ENCODE data around the gene PHACTR2. TPM values are rescaled to one million over a fixed set of nuclear protein-coding genes. Genes with fewer than 3 reads are reported as not detected.
"Not testable (repeated sequence)": the region's sequence is repeated elsewhere in the genome, so short reads cannot be mapped to it uniquely, and the experiment has no call there.

PHACTR2 gene
- total and polyA plus RNA-seq, 4 donors = 11.0 to 119 (median 43.8) TPM

DNA sequence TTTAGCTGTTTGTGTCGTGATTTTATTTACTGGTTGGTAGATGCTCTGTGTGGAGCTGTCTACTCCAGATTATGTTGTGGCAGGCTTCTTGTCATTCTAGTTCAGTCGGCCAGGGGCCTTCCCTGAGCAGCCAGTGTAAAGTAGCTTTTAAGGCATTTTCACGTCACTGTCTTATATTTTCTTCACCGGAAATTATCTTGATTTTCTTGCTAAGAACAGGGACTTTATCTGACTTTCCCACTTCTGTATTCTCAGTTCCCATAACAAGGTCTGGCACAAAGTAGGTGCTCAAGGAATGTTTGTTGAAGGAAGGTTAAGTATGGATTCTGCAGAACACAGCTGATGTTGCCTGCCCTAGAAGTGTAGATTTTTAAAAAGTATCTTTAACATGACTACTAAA is 166.2 kb downstream of the PHACTR2 start:
- ATAC-seq (ENCODE audit: insufficient read depth, low FRiP score) (no peak), DNase-seq (peak in 1 of 3 donors; percentile 11)
- H3K27me3 ChIP-seq (ENCODE audit: control insufficient read depth in 3 of 3, insufficient read depth in 3 of 3, low read length in 2 of 3) = no peaks in the 10 kb centered on the region
- peak overlapping the region; percentile 98 for H3K4me3 ChIP-seq
- peak overlapping the region; percentile 91 to 99 for H3K9ac ChIP-seq (ENCODE audit: insufficient read depth in 1 of 2, low read length in 2 of 2)
- TF ChIP-seq, protein P1, sequence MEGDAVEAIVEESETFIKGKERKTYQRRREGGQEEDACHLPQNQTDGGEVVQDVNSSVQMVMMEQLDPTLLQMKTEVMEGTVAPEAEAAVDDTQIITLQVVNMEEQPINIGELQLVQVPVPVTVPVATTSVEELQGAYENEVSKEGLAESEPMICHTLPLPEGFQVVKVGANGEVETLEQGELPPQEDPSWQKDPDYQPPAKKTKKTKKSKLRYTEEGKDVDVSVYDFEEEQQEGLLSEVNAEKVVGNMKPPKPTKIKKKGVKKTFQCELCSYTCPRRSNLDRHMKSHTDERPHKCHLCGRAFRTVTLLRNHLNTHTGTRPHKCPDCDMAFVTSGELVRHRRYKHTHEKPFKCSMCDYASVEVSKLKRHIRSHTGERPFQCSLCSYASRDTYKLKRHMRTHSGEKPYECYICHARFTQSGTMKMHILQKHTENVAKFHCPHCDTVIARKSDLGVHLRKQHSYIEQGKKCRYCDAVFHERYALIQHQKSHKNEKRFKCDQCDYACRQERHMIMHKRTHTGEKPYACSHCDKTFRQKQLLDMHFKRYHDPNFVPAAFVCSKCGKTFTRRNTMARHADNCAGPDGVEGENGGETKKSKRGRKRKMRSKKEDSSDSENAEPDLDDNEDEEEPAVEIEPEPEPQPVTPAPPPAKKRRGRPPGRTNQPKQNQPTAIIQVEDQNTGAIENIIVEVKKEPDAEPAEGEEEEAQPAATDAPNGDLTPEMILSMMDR (IDR thresholded peaks at IDR 0.05; ENCODE audit: control extremely low read depth, extremely low read depth) = no peak
- peaks cover 0 to 13% (median 2%) of the 10 kb centered on the region in 5 donors for H3K4me1 ChIP-seq (ENCODE audit: control insufficient read depth in 5 of 5, insufficient read depth in 5 of 5, low read length in 5 of 5)
- H3K27ac ChIP-seq (ENCODE audit: low read depth in 1 of 2, low read length in 1 of 2) = peak overlapping the region in 1 of 2 donors; percentile 99
- peaks cover 0 to 1% (median 0%) of the 10 kb centered on the region in 4 donors for H3K9me3 ChIP-seq (ENCODE audit: control insufficient read depth in 4 of 4, insufficient read depth in 3 of 4, low read length in 3 of 4)
- 11 to 14% methylated on average over 4 of the region's 4 CpGs for WGBS, 2 donors
- peaks cover 13 to 35% (median 30%) of the 10 kb centered on the region in 4 donors for H3K36me3 ChIP-seq (ENCODE audit: control insufficient read depth in 4 of 4, insufficient read depth in 4 of 4, low read length in 4 of 4)

DNA sequence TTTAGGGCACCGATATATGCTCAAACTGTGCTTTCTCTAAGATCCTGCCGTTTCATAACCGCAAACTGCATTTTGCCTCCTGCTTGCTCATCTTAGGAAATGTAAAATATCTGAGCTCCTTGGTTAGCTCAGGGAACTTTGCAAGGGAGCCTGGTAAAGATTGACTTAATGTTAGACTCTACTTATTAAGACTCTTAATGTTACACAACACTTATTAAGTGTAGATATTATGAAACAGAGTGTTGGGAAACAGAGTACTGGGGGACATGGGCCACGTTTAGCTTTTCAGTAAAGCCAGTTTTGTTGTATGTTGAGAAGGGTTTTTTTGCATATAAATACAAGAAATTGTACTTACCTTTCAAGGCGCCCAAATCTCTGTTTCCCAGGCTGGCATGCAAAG is 167.3 kb downstream of the PHACTR2 start:
- 37 to 56% methylated on average over 5 of the region's 5 CpGs for WGBS, 2 donors
- TF ChIP-seq, protein P1 (IDR thresholded peaks at IDR 0.05; ENCODE audit: control extremely low read depth, extremely low read depth) = no peak
- H3K27me3 ChIP-seq (ENCODE audit: control insufficient read depth in 3 of 3, insufficient read depth in 3 of 3, low read length in 2 of 3) = no peaks in the 10 kb centered on the region
- H3K4me3 ChIP-seq = no peak overlapping the region
- DNase-seq (peak in 1 of 3 donors; percentile 34), ATAC-seq (ENCODE audit: insufficient read depth, low FRiP score) (no peak)
- H3K9me3 ChIP-seq (ENCODE audit: control insufficient read depth in 4 of 4, insufficient read depth in 3 of 4, low read length in 3 of 4) = peaks cover 0 to 1% (median 0%) of the 10 kb centered on the region in 4 donors
- H3K4me1 ChIP-seq (ENCODE audit: control insufficient read depth in 5 of 5, insufficient read depth in 5 of 5, low read length in 5 of 5) = peaks cover 0 to 13% (median 2%) of the 10 kb centered on the region in 5 donors
- H3K9ac ChIP-seq (ENCODE audit: insufficient read depth in 1 of 2, low read length in 2 of 2) = no peak overlapping the region
- H3K36me3 ChIP-seq (ENCODE audit: control insufficient read depth in 4 of 4, insufficient read depth in 4 of 4, low read length in 4 of 4) = peaks cover 16 to 43% (median 38%) of the 10 kb centered on the region in 4 donors
- no peak overlapping the region for H3K27ac ChIP-seq (ENCODE audit: low read depth in 1 of 2, low read length in 1 of 2)

DNA sequence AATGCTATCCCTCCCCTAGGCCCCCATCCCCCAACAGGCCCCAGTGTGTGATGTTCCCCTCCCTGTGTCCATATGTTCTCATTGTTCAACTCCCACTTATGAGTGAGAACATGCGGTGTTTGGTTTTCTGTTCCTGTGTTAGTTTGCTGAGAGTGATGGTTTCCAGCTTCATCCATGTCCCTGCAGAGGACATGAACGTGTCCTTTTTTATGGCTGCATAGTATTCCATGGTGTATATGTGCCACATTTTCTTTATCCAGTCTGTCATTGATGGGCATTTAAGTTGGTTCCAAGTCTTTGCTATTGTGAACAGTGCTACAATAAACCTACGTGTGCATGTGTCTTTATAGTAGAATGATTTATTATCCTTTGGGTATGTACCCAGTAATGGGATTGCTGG is 173.9 kb downstream of the PHACTR2 start:
- DNase-seq; H3K4me3 ChIP-seq; H3K4me1 ChIP-seq (ENCODE audit: control insufficient read depth in 5 of 5, insufficient read depth in 5 of 5, low read length in 5 of 5); ATAC-seq (ENCODE audit: insufficient read depth, low FRiP score); H3K27me3 ChIP-seq (ENCODE audit: control insufficient read depth in 3 of 3, insufficient read depth in 3 of 3, low read length in 2 of 3); H3K9ac ChIP-seq (ENCODE audit: insufficient read depth in 1 of 2, low read length in 2 of 2); H3K9me3 ChIP-seq (ENCODE audit: control insufficient read depth in 4 of 4, insufficient read depth in 3 of 4, low read length in 3 of 4); H3K27ac ChIP-seq (ENCODE audit: low read depth in 1 of 2, low read length in 1 of 2): not testable (repeated sequence)
- 94 to 99% methylated on average over 3 of the region's 3 CpGs for WGBS, 2 donors
- H3K36me3 ChIP-seq (ENCODE audit: control insufficient read depth in 4 of 4, insufficient read depth in 4 of 4, low read length in 4 of 4) = peaks cover 17 to 59% (median 40%) of the 10 kb centered on the region in 4 donors

DNA sequence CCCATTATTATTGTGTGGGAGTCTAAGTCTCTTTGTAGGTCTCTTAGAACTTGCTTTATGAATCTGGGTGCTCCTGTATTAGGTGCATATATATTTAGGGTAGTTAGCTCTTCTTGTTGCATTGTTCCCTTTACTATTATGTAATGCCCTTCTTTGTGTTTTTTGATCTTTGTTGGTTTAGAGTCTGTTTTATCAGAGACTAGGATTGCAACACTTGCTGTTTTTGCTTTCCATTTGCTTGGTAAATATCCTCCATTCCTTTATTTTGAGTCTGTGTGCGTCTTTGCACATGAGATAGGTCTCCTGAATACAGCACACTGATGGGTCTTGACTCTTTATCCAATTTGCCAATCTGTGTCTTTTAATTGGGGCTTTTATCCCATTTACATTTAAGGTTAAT is 177.3 kb downstream of the PHACTR2 start:
- DNase-seq; ATAC-seq (ENCODE audit: insufficient read depth, low FRiP score): not testable (repeated sequence)
- 88 to 91% methylated on average over 1 of the region's 1 CpG for WGBS, 2 donors

DNA sequence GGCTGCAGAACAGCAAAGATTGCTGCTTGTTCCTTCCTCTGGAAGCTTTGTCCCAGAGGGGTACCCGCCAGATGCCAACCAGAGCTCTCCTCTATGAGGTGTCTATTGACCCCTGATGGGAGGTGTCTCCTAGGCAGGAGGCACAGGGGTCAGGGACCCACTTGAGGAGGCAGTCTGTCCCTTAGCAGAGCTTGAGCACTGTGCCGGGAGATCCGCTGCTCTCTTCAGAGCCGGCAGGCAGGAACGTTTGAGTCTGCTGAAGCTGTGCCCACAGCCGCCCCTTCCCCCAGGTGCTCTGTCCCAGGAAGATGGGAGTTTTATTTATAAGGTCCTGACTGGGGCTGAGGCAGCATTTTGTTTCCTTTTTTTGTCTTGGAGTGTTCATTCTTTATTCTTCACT is 179.0 kb downstream of the PHACTR2 start:
- H3K9ac ChIP-seq (ENCODE audit: insufficient read depth in 1 of 2, low read length in 2 of 2); H3K27ac ChIP-seq (ENCODE audit: low read depth in 1 of 2, low read length in 1 of 2); H3K4me3 ChIP-seq; H3K27me3 ChIP-seq (ENCODE audit: control insufficient read depth in 3 of 3, insufficient read depth in 3 of 3, low read length in 2 of 3); DNase-seq; ATAC-seq (ENCODE audit: insufficient read depth, low FRiP score); H3K9me3 ChIP-seq (ENCODE audit: control insufficient read depth in 4 of 4, insufficient read depth in 3 of 4, low read length in 3 of 4); H3K4me1 ChIP-seq (ENCODE audit: control insufficient read depth in 5 of 5, insufficient read depth in 5 of 5, low read length in 5 of 5): not testable (repeated sequence)
- 96 to 97% methylated on average over 6 of the region's 6 CpGs for WGBS, 2 donors
- H3K36me3 ChIP-seq (ENCODE audit: control insufficient read depth in 4 of 4, insufficient read depth in 4 of 4, low read length in 4 of 4) = peaks cover 11 to 48% (median 46%) of the 10 kb centered on the region in 4 donors

More for the DNA sequence above, 177.3 kb downstream of the PHACTR2 start:
- not testable (repeated sequence) for H3K27me3 ChIP-seq (ENCODE audit: control insufficient read depth in 3 of 3, insufficient read depth in 3 of 3, low read length in 2 of 3); H3K9ac ChIP-seq (ENCODE audit: insufficient read depth in 1 of 2, low read length in 2 of 2); H3K9me3 ChIP-seq (ENCODE audit: control insufficient read depth in 4 of 4, insufficient read depth in 3 of 4, low read length in 3 of 4); H3K27ac ChIP-seq (ENCODE audit: low read depth in 1 of 2, low read length in 1 of 2); H3K4me1 ChIP-seq (ENCODE audit: control insufficient read depth in 5 of 5, insufficient read depth in 5 of 5, low read length in 5 of 5); H3K4me3 ChIP-seq
- H3K36me3 ChIP-seq (ENCODE audit: control insufficient read depth in 4 of 4, insufficient read depth in 4 of 4, low read length in 4 of 4) = peaks cover 8 to 53% (median 45%) of the 10 kb centered on the region in 4 donors
